HG03175 (cell line): ENCODE data around the gene STX1B.

Source experiments
- ATAC-seq: cut with Tn5 transposase; IDR thresholded peaks from one replicate; pipeline ENCODE4 v1.9.1; 2021; ENCODE audit warnings: mild to moderate bottlenecking, moderate library complexity; ENCODE audit not compliant: unreplicated experiment

STX1B gene

GRCh38 chr16:30996985-30997724 is 13.3 kb downstream of the STX1B start:
- peak; percentile 84 for ATAC-seq

GRCh38 chr16:30996324-30996984 is 14.0 kb downstream of the STX1B start:
- no peak for ATAC-seq

- no peak for ATAC-seq
Measured at GRCh38 chr16:30995927-30996323, 14.5 kb downstream of the STX1B start.

- no peak for ATAC-seq
Measured at GRCh38 chr16:30992931-30993816, 17.3 kb downstream of the STX1B start.

GRCh38 chr16:30992276-30992780 is 18.1 kb downstream of the STX1B start:
- ATAC-seq = no peak

GRCh38 chr16:30991052-30991451 is 19.4 kb downstream of the STX1B start:
- no peak for ATAC-seq

- no peak for ATAC-seq
Measured at GRCh38 chr16:30990105-30990504, 20.3 kb downstream of the STX1B start.

- no peak for ATAC-seq
Measured at GRCh38 chr16:30989469-30990047, 20.9 kb downstream of the STX1B start.

GRCh38 chr16:30987581-30988190 is 22.8 kb downstream of the STX1B start:
- ATAC-seq = no peak

- no peak for ATAC-seq
Measured at GRCh38 chr16:30986129-30986991, 24.1 kb downstream of the STX1B start.

GRCh38 chr16:30985401-30986128 is 24.9 kb downstream of the STX1B start:
- ATAC-seq = no peak

- ATAC-seq = no peak
Measured at GRCh38 chr16:30984669-30985400, 25.6 kb downstream of the STX1B start, which contains the start of gene HSD3B7. HSD3B7 (plus strand) TSS chr16:30985207; CDS start chr16:30985659, 452 bp downstream.

GRCh38 chr16:30983898-30984610 is 26.4 kb downstream of the STX1B start:
- ATAC-seq = no peak

GRCh38 chr16:30983289-30983889 is 27.0 kb downstream of the STX1B start:
- ATAC-seq = no peak

GRCh38 chr16:30982548-30983288 is 27.7 kb downstream of the STX1B start:
- ATAC-seq = no peak

- ATAC-seq = no peak
Measured at GRCh38 chr16:30980959-30981358, 29.5 kb downstream of the STX1B start.
